Subcutaneous adipose tissue (tissue), 4 donors: ENCODE measurements around the gene N4BP2. TPM values are rescaled to one million over a fixed set of nuclear protein-coding genes. Genes with fewer than 3 reads are reported as not detected.

Source experiments
- total RNA-seq, 4 donors: library from RNA; depleted of rRNA; stranded (reverse); fragments of >200 nt; gene quantifications; one replicate each; pipeline ENCODE4 v1.1.0, GENCODE V29; 2016
- TF ChIP-seq, protein P1 (sequence below): fragments of 450-650 bp; IDR thresholded peaks from one replicate; pipeline ENCODE4 v1.5.1; 2016; ENCODE audit warnings: low read depth, mild to moderate bottlenecking, control low read depth, antibody characterized with exemption, moderate library complexity

Gene N4BP2
- total RNA-seq, 4 donors from 2014 or later, result 6.8 to 14.2 (median 10.0) TPM

DNA sequence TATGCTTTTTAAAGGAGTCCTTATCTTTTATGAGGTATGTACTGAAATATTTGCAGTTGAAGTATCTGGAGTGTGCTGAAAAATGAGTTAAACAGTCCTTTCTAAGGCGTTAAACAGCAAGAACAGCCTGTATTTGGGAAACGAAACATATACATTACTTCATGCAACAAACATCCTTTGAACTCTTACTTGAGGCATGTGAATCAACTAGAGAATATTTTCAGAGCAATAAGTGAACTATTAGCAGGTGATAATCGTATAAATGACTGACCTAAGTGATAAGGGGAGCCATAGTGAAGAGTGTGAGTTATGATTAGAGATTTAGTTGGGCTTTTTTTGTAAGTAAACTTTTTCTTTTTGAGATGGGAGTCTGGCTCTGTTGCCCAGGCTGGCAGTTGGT lies 94.3 kb downstream of the N4BP2 start:
- TF ChIP-seq, protein P1, sequence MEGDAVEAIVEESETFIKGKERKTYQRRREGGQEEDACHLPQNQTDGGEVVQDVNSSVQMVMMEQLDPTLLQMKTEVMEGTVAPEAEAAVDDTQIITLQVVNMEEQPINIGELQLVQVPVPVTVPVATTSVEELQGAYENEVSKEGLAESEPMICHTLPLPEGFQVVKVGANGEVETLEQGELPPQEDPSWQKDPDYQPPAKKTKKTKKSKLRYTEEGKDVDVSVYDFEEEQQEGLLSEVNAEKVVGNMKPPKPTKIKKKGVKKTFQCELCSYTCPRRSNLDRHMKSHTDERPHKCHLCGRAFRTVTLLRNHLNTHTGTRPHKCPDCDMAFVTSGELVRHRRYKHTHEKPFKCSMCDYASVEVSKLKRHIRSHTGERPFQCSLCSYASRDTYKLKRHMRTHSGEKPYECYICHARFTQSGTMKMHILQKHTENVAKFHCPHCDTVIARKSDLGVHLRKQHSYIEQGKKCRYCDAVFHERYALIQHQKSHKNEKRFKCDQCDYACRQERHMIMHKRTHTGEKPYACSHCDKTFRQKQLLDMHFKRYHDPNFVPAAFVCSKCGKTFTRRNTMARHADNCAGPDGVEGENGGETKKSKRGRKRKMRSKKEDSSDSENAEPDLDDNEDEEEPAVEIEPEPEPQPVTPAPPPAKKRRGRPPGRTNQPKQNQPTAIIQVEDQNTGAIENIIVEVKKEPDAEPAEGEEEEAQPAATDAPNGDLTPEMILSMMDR, result no peak

DNA sequence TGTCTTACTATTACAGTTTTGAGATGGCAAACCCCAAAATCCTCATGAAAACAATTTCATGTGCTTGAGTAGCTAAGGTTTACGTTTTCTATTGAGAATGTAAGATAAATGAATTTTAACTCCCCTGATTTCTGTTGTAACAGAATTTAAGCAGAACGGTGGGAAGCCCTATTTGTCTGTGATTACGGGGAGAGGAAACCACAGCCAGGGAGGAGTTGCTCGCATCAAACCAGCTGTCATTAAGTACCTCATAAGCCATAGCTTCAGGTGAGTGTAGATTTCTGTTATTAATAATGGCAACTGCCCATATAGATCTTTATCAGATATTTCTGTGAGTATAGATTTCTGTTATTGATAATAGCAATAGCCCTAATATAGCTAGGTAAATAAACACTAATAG lies 96.0 kb downstream of the N4BP2 start:
- TF ChIP-seq, protein P1, result no peak

DNA sequence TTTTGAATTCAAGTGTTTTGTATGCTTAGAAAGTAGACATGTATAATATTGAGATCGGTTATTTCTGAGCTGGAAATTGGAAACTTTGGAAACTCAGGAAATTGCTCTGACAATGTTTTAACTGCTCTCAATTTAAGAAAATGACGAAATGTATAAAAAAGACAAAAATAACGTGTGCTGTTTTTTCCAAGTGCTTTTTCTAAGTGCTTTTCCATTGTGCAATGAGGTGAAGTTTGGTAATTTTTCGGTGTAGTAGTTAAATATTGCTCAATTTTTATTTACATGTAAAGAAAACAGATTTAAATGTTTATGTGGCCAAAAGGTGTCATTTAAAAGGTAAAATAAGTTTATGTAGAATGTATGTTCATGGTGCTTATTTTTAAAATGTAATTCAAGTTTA lies 100.8 kb downstream of the N4BP2 start:
- TF ChIP-seq, protein P1, result no peak

DNA sequence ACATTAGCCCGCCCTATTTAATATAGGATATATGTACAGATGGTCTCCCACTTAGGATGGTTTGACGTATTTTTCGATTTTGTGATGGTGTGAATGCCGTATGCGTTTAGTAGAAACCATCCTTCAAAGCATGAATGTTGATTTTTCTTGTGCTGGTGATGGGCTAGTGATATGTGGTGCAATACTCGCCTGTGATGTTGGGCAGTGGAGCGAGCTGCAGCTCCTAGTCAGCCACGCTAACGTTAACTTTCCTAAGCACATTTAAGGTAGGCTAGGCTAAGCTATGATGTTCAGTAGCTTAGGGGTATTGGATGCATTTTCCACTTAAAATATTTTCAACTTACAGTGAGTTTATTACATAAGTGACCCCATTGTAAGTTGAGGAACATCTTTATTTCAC lies 103.6 kb downstream of the N4BP2 start:
- TF ChIP-seq, protein P1, result no peak

DNA sequence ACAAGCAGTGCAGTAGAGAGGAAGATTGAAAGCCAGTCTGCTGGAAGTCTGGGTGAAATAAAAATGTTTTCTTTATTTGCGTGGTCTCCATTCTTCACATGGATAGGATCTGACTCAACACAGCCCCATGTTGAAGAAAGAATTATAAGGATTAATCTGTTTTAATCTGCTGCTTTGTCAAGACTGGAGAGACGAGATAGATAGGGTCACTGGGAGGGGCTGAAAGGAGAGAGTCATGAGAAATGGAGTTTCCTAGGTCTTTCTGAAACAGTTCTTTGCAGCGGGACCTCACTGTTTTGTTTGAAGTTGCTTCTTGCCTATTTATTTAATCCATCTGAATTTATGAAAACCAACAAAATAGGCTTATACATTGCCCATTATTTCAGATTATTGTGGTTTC lies 107.8 kb downstream of the N4BP2 start:
- TF ChIP-seq, protein P1, result no peak

DNA sequence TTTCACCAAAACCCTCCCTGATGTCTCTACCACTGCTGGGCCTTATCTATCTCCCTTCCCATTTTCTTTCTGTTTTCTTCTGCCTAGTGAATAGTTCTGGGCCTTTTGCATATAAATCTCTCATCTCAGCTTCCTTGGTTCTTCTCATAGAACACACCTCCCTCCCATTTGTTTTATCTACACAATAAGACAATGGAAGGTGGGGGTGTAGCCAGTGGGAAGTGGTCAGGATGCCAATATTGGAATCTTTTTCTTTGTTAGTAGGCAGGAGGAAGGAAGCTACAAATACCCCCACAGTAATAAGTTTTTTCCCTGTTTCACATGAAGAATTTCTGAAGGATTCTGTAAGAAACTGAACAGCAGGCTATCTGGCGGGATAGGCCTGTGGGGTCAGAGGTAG lies 109.3 kb downstream of the N4BP2 start:
- TF ChIP-seq, protein P1, result no peak

DNA sequence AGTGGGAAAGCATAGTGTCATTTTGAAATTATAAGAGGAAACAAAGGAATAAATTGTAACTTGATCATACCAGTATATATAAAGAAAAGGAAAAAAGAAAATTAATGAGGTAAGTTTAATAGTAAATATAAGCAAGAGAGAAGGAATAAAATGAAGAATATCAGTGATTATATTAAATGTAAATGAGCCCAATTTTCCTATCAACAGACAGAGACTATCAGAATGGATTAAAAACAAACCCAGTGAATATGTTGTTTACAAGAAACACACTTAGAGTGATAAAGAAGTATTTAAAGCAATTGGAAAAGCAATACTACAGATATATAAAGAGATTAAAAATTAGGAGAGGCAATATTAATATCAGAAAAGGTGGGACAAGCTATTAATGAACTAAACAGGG lies 111.4 kb downstream of the N4BP2 start:
- TF ChIP-seq, protein P1, result no peak
